KOPT-K1 (cell line): ENCODE measurements around the gene ARID1B.

Experiments used
- H3K27ac ChIP-seq: fragments of 200-600 bp; sonication (generic); 2 replicates; pipeline ENCODE4 v1.5.1; 2016; ENCODE audit warnings: antibody characterized with exemption, mild to moderate bottlenecking, low read depth, low read length; ENCODE audit not compliant: poor library complexity, severe bottlenecking
- H3K36me3 ChIP-seq: fragments of 200-600 bp; sonication (generic); 2 replicates; pipeline ENCODE4 v1.5.1; 2017; ENCODE audit warnings: antibody characterized with exemption, mild to moderate bottlenecking, low read length, moderate library complexity; ENCODE audit not compliant: insufficient read depth
- H3K9me3 ChIP-seq: fragments of 200-600 bp; sonication (generic); 2 replicates; pipeline ENCODE4 v1.5.1; 2017; ENCODE audit warnings: antibody characterized with exemption, low read length, mild to moderate bottlenecking; ENCODE audit not compliant: insufficient read depth, poor library complexity, severe bottlenecking

Gene ARID1B

DNA sequence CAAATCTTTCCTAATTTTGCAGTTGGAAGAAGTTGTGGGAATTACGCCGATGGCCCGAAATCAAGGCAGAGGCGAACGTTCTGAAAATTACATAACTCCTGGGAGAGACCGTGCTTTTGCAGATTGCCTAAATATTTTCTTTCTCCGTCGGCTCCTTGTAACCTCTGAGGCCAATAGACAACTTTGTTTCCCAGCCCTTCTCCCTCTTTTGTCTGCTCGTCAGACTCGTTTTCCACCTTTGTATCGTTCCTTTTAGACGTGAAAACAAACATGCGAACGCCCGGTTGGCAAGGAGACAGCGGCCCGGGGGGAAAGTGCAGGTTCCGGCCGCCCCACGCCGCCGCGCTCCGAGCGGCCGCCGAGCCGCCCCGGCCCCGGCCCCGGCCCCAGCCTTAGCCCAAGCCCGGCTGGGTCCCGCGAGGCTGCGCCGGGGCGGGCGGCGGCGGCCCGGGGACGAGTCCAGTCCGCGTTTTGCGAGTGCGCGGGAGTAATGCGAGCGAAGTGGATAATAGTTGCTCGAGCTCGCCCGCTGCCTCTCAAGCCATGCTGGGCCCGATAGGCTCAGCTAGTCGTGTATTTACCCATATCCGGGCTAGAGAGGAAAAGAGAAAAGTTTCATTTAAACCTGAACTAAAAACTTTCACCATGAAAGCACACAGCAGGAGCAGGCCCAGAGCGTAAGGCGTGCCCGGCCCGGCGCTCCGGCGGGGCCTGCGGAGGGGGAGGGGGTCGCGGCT is at the start of gene ARID1B:
Gene ARID1B, plus strand, starts transcription at position 539 of the 737 bp plus-strand sequence. CDS start 303 bp downstream, outside the sequence.
- H3K9me3 ChIP-seq = no peaks in the 10 kb centered on the region
- H3K27ac ChIP-seq = peak within 1 kb of the TSS; percentile 94
- no peaks in the 10 kb centered on the region for H3K36me3 ChIP-seq

- H3K9me3 ChIP-seq = no peaks in the 10 kb centered on the region
- no peak overlapping the region for H3K27ac ChIP-seq
- H3K36me3 ChIP-seq = no peaks in the 10 kb centered on the region
Observed at GRCh38 chr6:156727715-156728385, 49.3 kb upstream of the ARID1B start.

GRCh38 chr6:156729248-156729647 is 47.9 kb upstream of the ARID1B start:
- no peak overlapping the region for H3K27ac ChIP-seq
- no peaks in the 10 kb centered on the region for H3K36me3 ChIP-seq
- H3K9me3 ChIP-seq = no peaks in the 10 kb centered on the region

GRCh38 chr6:156731396-156731795 is 45.8 kb upstream of the ARID1B start:
- no peaks in the 10 kb centered on the region for H3K9me3 ChIP-seq
- no peak overlapping the region for H3K27ac ChIP-seq
- no peaks in the 10 kb centered on the region for H3K36me3 ChIP-seq

GRCh38 chr6:156735751-156736150 is 41.4 kb upstream of the ARID1B start:
- Histone ChIP-seq H3K27ac (no peak overlapping the region), H3K36me3 (no peaks in the 10 kb centered on the region), H3K9me3 (peaks cover 10% of the 10 kb centered on the region)

- no peak overlapping the region for H3K27ac ChIP-seq
Observed at GRCh38 chr6:156740604-156741003, 36.6 kb upstream of the ARID1B start.

DNA sequence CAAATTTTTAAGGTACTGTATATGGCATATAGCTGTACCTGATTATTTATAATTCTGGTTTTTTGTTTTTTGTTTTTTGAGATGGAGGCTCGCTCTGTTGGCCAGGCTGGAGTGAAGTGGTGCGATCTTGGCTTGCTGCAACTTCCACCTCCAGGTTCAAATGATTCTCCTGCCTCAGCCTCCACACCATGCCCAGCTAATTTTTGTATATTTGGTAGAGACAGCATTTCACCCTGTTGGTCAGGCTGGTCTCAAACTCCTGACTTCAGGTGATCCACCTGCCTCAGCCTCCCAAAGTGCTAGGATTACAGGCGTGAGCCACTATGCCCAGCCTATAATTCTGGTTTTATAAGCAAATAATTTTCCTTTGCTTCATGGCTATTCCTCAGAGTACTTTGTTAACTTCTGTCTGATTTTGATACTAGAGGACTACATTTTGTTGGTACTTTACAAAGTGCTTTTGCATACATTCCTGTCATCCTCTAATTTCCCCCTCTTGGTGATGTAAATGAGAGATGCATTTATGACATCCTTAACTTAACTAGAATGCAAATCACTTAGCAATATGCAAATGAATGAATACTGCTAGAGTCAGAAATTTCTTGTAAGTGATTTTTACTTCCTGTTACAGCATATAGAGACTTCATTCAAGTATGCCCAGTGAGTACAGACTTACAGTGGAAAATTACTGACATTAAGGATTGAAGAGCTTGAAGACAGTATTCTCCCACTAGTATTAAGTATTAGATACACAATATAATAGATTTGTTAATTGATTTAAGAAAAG is 35.7 kb upstream of the ARID1B start:
- Histone ChIP-seq H3K9me3 (peaks cover 17% of the 10 kb centered on the region), H3K27ac (no peak overlapping the region), H3K36me3 (no peaks in the 10 kb centered on the region)

More at GRCh38 chr6:156740604-156741003, 36.6 kb upstream of the ARID1B start:
- H3K9me3 ChIP-seq = peaks cover 17% of the 10 kb centered on the region
- H3K36me3 ChIP-seq = no peaks in the 10 kb centered on the region

DNA sequence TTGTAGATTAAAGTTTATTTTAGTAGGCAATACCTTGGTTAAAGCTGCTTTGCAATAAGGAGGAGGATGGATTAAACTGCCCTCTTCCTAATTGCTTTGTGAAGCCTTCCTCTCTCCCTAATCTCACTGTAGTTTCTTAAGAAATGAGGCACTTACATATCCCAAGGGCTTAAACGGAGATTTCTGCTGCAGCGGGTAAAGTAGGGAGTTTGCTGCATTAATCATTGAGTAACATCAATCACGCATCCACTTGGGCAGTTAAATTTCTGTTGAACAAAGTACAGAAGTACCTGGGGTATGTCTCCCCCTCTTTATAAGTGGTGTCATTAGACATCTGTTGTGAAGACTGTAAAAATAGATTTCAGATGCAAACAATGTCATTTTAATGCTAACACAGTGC is 29.5 kb upstream of the ARID1B start:
- Histone ChIP-seq H3K9me3 (no peaks in the 10 kb centered on the region), H3K27ac (no peak overlapping the region), H3K36me3 (no peaks in the 10 kb centered on the region)

DNA sequence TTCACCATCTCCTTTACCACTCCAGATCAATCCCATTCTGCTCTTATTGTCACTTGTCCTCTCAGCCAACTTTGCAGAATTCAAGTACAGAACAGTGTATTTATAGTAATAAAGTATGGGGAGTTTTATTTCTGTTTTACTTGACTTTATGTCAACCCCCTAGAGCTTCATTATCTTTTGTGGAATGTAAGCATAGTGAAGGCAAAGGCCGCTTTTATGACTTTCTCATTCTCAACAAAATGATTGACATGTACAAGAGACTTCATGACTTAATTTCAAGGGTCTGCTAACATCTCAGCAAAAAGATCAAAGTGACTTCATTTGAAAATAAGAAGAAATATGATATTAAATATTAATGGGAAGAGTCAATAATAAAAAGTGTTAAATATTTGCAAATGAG is 28.7 kb upstream of the ARID1B start:
- Histone ChIP-seq H3K9me3 (no peaks in the 10 kb centered on the region), H3K27ac (no peak overlapping the region)

DNA sequence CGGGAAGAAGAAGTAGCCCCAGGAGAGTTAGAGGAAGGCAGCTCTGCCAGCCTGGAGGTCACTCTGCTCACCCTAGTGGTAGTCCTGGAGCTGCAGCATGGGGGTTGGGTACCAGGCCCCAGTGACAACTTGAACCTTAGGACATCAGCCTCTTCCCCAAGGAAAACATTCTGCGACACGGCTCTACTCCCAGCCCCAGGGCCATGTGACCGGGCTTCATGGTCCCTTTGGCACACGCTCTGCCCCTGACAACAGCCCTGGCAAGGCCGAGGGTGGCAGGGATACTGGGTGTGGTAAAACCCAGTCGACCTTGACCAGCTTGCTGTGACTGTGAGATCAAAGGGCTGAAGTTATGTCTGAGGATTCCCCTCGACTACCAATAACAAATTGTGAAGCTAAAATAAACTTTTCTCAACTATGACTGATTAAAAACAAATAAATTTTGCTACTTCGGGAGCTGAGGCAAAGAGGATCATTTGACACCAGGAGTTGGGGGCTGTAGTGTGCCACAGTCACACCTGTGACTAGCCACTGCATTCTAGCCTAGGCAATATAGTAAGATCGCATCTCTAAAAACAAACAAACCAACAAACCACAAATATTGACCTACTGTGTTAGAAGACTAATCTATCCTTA is 24.4 kb upstream of the ARID1B start:
- no peak overlapping the region for H3K27ac ChIP-seq
- no peaks in the 10 kb centered on the region for H3K36me3 ChIP-seq
- no peaks in the 10 kb centered on the region for H3K9me3 ChIP-seq

More for the DNA sequence above, 28.7 kb upstream of the ARID1B start:
- H3K36me3 ChIP-seq = no peaks in the 10 kb centered on the region

DNA sequence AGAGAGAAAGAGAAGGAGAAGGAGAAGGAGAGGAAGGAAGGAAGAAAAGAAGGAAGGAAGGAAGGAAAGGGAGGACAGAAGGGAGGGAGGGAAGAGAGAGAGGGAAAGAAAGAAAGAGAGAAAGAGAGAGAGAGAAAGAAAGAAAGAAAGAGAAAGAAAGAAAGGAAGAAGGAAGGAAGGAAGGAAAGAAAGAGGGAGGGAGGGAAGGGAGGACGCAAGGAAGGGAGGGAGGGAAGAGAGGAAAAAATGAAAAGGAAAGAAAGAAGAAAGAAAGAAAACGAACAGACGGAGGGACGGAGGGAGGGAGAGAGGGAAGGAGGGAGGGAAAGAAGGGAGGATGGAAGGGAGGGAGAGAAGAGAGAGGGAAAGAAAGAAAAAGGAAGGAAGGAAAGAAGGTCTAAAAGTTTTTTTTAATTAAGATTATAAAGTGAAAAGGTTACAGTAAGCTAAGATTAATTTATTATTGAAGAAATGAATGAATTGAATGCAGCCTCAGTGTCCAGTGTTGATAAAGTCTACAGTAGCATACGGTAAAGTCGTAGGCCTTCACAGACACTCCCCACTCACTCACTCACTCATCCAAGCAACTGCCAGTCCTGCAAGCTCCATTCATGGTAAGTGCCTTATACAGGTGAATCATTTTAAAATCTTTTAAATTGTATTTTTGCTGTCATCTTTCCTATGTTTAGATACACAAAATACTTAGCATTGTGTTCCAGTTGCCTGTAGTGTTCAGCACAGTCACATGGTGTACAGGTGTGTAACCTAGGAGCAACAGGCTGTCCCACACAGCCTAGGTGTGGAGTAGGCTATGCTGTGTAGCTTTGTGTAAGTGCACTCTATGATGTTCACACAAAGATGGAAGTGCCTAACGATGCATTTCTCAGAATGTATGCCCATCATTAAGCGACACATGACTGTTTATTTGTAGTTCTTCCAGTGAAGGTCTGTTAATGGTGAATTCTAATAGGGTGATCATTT is 20.3 kb upstream of the ARID1B start:
- H3K36me3 ChIP-seq = no peaks in the 10 kb centered on the region
- H3K9me3 ChIP-seq = no peaks in the 10 kb centered on the region
- no peak overlapping the region for H3K27ac ChIP-seq

GRCh38 chr6:156757849-156758248 is 19.3 kb upstream of the ARID1B start:
- no peaks in the 10 kb centered on the region for H3K36me3 ChIP-seq
- no peak overlapping the region for H3K27ac ChIP-seq
- no peaks in the 10 kb centered on the region for H3K9me3 ChIP-seq

GRCh38 chr6:156760377-156760776 is 16.8 kb upstream of the ARID1B start:
- no peaks in the 10 kb centered on the region for H3K36me3 ChIP-seq
- no peaks in the 10 kb centered on the region for H3K9me3 ChIP-seq
- no peak overlapping the region for H3K27ac ChIP-seq

DNA sequence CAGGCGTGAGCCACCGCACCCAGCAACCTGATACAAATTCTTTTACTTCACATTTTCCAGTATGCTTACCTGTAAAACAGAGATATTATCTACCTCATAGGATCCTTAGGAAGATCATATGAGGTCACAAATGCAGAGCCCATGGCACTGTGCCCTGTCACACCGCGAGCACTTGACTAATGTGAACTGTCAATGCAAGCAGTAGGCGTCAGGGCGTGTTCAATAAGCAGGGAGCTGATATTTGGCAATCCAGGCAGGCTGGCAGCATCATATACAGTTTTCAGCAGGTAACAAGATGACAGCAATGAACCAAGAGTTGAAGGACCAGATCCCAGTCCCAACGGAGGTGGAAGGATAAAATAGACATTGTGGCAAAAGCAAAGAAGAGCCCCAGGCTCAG is 14.6 kb upstream of the ARID1B start:
- Histone ChIP-seq H3K36me3 (no peaks in the 10 kb centered on the region), H3K9me3 (no peaks in the 10 kb centered on the region), H3K27ac (no peak overlapping the region)
